Forelimb muscle (tissue), 1 donor: ENCODE data around the gene KDELR1. TPM values are rescaled to one million over a fixed set of nuclear protein-coding genes. Genes with fewer than 3 reads are reported as not detected.
"Not testable (repeated sequence)": the region's sequence is repeated elsewhere in the genome, so short reads cannot be mapped to it uniquely, and the experiment has no call there.

Experiments used
- DNase-seq: peaks from one replicate; pipeline ENCODE4 v3.0.0-alpha.2; 2013; ENCODE audit warnings: low read depth
- polyA plus RNA-seq: library from polyadenylated mRNA; unstranded; fragments of 120-200 nt; gene quantifications from one replicate; pipeline ENCODE4 v1.2.1, GENCODE V29; 2013; ENCODE audit not compliant: insufficient read length

Gene KDELR1
- polyA plus RNA-seq, 1 donor, result 109 TPM

DNA sequence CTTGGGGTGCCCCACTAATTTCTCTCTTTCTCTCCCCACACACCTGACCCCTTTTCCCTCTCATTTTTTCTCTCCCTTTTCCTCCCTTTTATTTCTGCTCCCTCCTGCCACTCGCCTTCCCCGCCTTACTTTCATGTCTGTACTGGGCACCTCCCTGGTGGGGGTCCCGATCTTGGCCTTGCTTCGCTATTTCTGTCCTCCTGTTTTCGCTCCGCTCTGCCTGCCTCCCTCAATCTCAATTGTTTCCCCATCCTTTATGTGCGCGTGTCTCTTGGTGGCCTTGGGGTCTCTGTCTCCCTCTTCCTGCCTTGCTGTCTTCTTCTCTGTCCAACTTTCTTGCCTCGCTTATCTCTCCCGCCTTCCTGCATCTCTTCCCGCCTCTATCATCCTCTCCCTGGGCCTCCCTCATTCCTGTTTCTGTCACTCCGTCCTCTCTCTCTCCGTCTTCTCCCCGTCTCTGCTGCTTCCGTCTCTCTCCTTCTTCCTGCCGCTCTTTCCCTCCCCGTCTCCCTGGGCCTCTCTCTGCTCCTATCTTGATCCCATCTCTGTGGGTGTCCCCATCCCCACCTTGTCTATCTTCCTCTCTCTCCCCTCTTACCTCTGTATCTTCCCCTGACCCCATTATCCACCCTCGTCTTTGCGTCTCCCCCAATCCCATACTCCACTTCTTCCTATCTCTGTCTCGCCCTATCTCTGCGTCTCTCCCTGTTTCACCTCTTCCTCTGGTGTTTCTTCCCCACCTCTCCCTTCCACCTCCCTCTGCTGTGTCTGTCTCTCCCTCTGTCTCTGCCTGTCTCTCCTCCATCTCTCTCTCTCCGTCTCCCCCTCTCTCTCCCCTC, 6.1 kb upstream of the KDELR1 start:
- no peak for DNase-seq

- DNase-seq, result no peak
Measured at GRCh38 chr19:48396824-48397176, 5.4 kb upstream of the KDELR1 start.

GRCh38 chr19:48396016-48396823, 4.9 kb upstream of the KDELR1 start:
- DNase-seq, result no peak

DNA sequence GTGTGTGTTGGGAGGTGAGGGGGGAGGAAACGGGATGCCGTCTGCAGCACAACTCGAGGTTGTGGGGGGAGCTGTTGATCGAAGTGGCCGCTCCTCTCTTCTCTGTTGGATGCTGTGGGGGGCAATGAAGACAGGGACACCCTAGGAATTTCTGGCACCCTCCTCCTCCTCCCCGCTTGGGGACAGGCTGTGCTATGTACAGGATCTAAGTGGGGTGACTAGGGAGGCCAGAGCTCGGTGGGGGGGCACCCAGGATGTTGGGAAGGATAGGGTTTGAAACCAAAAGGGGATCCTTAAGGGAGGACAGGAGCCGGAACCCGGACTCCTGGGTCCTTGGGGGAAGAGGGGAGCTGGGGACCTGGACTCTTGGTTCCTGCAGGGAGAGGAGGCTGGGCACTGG, 4.1 kb upstream of the KDELR1 start:
- no peak for DNase-seq

DNA sequence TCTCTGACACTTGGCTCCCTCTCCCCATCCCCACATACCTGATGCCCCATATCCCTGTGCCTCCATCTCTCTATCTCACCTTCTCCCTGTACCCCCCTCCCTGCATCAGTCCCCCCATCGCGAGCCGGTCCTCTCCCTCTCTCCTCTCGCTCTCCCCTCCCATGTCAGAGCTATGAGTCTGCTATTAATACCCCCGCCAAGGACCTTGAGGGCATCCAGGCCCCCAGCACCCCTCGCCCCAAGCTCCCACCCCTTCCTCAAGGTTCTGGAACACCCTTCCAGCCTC, 3.8 kb upstream of the KDELR1 start:
- no peak for DNase-seq

GRCh38 chr19:48394331-48395169, 3.2 kb upstream of the KDELR1 start:
- no peak for DNase-seq

GRCh38 chr19:48393559-48394330, 2.4 kb upstream of the KDELR1 start, which contains the start of gene GRIN2D:
Gene GRIN2D (plus strand): TSS chr19:48393668. CDS start chr19:48398393, 4,725 bp downstream.
- no peak for DNase-seq

DNA sequence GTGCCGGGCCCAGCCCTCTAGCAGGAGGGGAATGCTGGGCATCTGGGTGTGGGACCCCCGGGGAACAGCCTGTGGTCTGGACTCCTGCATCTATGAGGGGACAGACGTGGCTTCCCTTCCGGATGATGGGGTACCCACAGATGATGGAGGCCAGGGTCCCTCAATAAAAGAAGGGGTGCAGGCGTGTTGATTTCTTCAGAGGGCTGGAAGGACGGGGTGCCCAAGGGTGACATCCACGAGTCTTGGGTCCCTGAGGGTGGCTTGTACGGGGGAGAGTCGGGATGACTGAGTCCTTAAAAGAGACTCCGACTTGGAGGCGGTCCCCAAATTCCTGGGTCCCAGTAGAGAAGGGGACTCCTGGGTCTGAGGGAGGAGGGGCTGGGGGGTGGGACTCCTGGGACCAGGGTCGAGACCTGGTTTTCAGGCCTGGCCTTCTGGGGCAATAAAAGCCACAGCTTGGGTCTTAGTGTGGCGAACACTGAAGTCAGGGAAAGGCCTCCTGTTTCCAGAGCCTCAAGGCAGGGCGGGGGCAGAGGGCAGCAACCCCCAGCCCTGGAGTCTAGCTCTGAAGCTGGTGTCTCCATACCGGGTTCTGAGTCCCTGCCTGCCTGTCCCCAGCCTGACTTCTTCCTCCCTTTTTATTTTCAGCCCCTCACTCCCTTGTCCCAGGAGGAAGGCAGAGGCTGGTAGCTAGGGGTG, 1.7 kb upstream of the KDELR1 start:
- DNase-seq, result no peak

- DNase-seq, result not testable (repeated sequence)
Measured at GRCh38 chr19:48392006-48392344, 624 bp upstream of the KDELR1 start.

GRCh38 chr19:48390188-48391099, 907 bp downstream of the KDELR1 start:
- no peak for DNase-seq

DNA sequence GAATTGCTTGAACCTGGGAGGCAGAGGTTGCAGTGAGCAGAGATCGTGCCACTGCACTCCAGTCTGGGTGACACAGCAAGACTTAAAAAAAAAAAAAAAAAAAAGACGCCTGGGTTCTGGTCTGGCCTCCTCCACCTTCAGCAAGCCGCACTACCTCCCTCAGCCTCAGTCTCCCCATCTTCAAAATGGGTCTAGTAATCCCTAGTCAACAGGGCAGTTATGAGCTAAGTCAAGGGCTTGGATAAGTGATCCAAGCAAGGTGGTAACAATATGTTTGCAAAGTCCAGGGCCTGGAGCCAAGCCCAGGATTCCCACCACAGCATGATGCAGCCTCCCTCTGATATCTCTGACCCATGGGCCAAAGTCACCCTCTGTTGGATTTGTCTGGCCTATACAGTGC, 4.4 kb downstream of the KDELR1 start:
- no peak for DNase-seq

DNA sequence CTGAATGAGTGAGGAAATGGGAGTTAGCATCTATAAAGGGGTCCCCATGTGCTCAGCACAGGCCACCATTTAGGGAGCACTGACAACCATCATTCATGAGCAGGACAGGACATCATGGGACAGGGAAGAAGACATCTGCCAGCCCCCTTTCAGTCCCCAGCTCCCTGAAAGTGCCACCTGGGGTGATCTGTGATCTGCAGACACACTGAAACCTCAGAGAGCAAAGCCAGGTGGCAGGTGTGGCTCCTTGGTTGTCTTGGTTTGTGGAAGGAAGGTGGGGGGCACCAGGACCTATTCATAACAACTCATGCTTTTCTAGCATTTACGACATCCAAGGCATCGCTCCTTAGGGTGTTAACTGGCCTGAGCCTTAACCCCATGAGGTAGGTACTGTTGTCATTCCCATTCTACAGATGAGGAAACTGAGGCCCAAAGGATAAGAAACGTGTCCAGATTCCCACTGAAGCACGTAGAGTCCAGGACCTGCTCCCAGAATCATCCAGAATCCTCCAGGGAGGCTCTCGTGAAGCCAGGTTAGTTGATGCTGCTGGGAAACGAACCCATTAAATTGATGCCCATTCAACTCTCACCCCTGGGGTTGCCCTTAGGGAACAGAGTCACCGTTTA, 5.8 kb downstream of the KDELR1 start:
- DNase-seq, result no peak

- no peak for DNase-seq
Measured at GRCh38 chr19:48382286-48382685, 9.1 kb downstream of the KDELR1 start.

- DNase-seq, result no peak
Measured at GRCh38 chr19:48381178-48381950, 10.0 kb downstream of the KDELR1 start.

GRCh38 chr19:48379058-48379457, 12.3 kb downstream of the KDELR1 start:
- no peak for DNase-seq

DNA sequence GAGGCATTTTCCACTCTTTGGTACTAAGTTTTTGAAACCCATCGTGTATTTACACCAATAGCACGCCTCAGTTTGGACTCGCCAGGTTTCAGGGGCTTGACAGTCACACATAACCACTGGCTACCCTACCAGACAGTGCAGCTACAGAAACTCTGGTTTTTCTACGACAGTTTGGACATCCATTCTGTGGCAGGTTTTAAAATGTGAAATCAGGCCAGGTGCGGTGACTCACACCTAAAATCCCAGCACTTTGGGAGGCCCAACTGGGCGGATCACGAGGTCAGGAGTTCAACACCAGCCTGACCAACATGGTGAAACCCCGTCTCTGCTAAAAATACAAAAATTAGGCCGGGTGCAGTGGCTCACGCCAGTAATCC, 13.2 kb downstream of the KDELR1 start:
- DNase-seq, result no peak

- no peak for DNase-seq
Measured at GRCh38 chr19:48373567-48373966, 17.8 kb downstream of the KDELR1 start.

DNA sequence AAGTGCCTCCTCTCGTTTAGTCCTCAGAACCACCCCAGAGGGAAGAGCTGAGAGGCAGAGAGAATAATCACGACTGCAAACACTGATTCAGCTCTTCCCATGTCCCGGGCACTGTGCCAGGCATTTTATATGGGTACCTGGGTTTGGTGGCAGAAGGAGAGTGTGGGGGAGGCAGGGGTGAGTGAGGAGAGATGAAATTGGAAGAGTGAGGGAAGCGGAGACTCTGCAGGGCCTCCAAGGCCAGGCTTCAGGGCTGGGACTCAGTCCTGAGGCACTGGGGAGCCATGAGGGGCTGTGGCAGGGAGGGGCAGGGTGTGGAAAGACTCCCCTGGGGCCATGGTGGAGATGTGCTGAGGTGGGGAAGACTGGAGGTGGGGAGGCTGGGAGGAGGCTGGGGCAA, 18.4 kb downstream of the KDELR1 start:
- no peak for DNase-seq

DNA sequence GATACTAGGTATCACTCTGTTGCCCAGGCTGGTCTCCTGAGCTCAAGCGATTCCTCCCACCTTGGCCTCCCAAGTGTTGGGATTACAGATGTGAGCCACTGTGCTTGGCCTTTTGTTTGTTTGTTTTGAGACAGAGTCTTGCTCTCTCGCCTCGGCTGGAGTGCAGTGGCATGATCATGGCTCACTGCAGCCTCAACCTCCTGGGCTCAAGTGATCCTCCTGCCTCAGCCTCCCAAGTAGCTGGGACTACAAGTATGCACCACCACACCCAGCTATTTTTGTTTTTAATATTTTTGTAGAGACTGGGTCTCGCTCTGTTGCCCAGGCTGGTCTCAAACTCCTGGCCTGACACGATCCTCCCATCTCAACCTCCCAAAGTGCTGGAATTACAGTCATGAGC, 19.6 kb downstream of the KDELR1 start:
- not testable (repeated sequence) for DNase-seq
